ENCODE data around the gene GRIK4.
"Not testable (repeated sequence)": the region's sequence is repeated elsewhere in the genome, so short reads cannot be mapped to it uniquely, and the experiment has no call there.

Gene GRIK4

DNA sequence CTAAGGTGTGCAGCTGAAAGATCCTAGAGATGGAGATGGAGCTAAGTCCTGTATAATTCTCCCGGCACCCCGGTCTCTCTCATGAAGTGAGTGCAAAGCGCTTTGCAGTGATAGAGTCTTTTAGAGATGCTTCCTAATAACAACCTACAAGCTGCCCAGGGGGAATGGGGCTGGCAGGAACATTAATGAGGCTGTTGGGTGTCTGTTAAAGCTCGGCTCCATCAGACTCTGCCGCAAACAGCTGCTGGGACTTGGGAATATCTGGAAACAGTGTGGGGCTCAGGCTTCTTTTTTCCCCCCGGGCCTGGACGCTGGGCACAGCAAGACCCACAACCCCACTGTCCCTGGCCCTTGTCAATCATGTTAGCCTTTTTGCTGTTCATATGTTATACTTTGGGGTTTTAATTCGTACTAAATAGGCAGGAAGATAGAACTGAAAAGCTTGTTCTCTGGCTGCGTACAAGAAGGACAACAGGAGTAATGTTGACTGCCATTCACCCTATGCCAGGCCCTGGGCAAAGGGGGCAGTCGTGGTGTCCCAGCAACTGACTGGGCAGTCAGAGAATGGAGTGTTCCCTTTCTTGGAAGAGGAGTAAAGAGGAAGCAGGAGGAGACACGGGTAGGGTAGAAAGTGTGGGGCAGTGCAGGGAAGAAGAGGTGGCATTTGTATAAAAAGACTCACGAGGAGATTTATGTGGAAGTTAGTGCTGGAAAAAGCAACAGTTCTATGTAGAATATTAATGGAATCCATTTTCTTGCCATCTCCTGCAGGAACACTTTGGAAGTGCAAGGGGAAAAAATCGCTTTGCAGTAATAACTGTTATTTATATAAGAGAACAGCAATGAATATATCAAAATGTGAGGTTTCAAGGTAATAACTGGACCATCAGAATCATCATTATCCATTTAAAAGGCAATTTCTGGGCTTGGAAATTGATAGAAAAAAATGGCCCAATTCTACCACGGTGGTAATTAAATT lies 232.8 kb downstream of the GRIK4 start:
- no peak for DNase-seq (ENCODE audit: low read depth, low spot score)

DNA sequence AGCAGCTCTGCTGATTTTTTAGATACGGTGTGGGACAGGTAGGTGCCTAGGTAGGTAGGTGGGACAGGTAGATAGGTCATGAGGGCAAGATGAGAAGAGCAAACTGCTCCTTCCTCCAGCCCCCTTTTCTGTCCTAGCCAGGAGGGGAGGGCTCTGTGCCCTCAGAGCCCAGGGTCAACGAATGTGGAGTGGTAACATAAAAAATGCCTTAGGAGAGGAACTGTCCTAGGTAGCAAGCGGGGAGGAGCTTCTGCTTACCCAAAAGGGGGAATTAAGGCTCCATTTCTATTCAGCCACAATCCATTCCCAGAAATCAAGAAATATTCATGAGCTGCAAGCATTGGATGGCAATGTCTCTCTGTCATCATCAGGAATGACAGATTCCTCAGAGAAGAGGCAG lies 234.8 kb downstream of the GRIK4 start:
- DNase-seq (ENCODE audit: low read depth, low spot score) = no peak

- no peak for DNase-seq (ENCODE audit: low read depth, low spot score)
These were observed 235.5 kb downstream of the GRIK4 start for GRCh38 chr11:120746836-120747609.

- DNase-seq (ENCODE audit: low read depth, low spot score) = no peak
These were observed 236.6 kb downstream of the GRIK4 start for GRCh38 chr11:120747850-120748814.

GRCh38 chr11:120749395-120749794 lies 237.8 kb downstream of the GRIK4 start:
- no peak for DNase-seq (ENCODE audit: low read depth, low spot score)

DNA sequence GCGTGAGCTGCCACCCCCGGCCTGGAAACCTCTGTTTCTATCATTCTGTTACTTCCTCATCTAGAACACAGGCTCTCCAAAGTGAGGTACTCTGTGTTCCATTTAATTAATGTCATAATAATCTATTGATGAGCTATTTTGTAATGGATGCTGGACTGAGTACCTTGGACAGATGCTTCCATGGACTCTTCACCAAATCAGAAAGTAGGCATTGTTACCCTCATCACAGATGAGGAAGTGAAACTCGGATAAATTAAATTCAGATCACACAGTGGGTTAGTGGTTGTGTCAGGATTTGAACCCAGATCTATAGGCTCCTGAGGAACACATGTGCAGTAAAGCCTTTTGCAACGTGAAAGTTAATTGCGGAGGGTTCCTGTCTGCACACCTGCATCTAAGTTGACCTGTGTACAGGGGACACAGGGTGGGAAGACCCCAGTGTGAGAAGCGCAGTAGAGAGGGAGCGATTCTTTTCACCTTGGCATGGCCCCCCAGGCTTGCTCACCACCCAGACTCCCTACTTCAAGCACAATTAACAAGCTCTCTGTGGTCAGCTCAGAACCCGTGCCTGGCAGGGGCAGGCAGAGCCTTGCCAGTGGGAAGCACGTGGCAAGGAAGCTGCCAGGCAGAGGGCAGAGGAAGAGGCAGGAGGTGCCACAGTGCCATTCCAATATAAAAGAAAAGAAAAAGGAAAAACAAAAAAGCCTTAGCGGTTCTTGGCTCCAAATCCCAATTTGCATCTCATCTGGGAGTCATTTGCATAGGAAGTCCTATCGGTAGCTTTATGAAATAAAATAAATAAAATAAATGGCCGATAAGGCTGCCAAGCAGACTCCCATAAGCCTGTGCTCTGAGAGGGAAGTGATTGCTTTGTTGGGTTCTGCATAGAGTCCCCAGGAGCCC lies 239.3 kb downstream of the GRIK4 start:
- DNase-seq (ENCODE audit: low read depth, low spot score) = no peak

GRCh38 chr11:120751550-120751949 lies 240.0 kb downstream of the GRIK4 start:
- DNase-seq (ENCODE audit: low read depth, low spot score) = no peak

DNA sequence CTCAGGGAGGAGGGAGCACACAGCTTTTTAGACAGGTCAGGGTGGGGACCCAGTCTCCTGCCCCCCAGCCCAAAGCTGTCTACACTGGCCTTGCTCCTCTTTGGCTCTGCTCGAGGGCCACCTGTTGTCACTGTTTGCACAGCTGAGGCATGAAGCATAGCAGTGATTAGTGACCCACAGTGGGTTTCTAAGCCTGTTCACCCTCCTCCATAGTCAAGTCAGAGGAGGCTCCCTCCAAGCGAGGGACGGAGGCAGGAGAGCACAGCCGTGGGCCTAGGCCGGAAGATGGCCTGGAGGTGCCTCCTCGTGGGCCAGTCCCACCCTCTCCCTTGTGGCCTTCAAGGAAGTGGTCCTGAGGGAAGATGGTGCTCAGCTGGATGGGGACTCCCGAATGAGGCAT lies 241.1 kb downstream of the GRIK4 start:
- no peak for DNase-seq (ENCODE audit: low read depth, low spot score)

DNA sequence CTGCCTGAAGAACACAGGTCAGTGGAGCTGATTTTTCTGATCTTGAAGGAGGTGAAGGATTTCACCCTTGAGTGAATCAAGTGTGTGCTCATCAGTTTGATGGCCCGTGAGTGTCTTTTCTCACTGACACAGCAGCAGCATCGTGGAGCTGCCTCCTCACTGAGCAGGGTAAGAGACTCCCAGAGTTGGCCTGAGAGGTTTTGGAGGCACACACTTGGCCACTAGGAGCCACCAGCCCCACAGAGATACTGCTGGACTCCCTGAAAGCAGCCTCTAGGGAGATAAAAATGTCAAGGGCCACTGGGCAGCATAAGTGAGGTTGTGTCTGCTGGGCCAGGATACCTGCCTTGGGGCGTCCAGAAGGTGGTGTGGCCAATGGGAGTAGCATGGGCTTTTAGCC lies 245.4 kb downstream of the GRIK4 start:
- no peak for DNase-seq (ENCODE audit: low read depth, low spot score)

DNA sequence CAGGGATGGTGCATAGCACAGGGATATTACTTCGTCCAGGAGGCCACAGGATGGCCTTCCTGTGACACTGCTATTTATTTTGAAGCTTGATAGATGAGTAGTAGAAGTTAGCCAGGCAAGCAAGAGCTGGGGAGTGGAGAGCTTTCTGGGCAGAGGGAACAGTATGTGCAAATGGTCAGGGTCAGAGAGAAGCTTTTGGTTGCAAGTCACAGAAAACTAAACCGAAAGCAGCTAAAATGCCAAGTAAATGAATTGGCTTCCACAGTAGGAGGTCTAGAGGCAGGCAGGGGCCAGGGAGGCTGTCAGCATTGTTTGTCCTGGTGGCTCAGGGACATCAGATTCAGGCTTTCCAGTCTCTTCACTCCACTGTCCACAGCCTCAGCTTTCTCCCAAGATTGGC lies 247.5 kb downstream of the GRIK4 start:
- DNase-seq (ENCODE audit: low read depth, low spot score) = no peak

- DNase-seq (ENCODE audit: low read depth, low spot score) = not testable (repeated sequence)
These were observed 254.2 kb downstream of the GRIK4 start for GRCh38 chr11:120765710-120766109.

- no peak for DNase-seq (ENCODE audit: low read depth, low spot score)
These were observed 254.8 kb downstream of the GRIK4 start for GRCh38 chr11:120766318-120766717.

DNA sequence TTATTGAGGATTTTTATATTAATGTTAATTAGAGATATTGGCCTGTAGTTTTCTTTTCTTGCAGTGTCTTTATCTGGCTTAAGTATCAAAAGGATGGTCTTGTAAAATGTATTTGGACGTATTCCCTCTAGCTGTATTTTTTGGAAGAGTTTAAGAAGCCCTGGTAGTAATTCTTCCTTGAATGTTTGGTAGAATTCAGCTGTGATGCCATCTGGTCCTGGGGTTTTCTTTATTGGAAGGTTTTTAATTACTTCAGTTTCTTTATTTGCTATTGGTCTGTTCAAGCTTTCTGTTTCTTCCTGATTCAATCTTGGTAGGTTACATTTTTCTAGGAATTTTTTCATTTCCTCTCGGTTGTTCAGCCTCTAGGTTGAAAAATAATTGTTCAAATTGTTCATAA lies 257.4 kb downstream of the GRIK4 start:
- no peak for DNase-seq (ENCODE audit: low read depth, low spot score)

- DNase-seq (ENCODE audit: low read depth, low spot score) = no peak
These were observed 258.4 kb downstream of the GRIK4 start for GRCh38 chr11:120769906-120770305.

GRCh38 chr11:120771551-120772060 lies 260.1 kb downstream of the GRIK4 start:
- DNase-seq (ENCODE audit: low read depth, low spot score) = peak; percentile 52

- no peak for DNase-seq (ENCODE audit: low read depth, low spot score)
These were observed 262.0 kb downstream of the GRIK4 start for GRCh38 chr11:120773501-120774031.

GRCh38 chr11:120774591-120775386 lies 263.2 kb downstream of the GRIK4 start:
- DNase-seq (ENCODE audit: low read depth, low spot score) = no peak

- peak; percentile 30 for DNase-seq (ENCODE audit: low read depth, low spot score)
These were observed 264.7 kb downstream of the GRIK4 start for GRCh38 chr11:120775986-120776951.
